Measurements from ENCODE around the gene AGAP3. TPM values are rescaled to one million over a fixed set of nuclear protein-coding genes. Genes with fewer than 3 reads are reported as not detected.

The AGAP3 gene
- polyA plus RNA-seq, 1 of the 3 experiments (the other 2 are of a cell fraction) = 126 TPM

DNA sequence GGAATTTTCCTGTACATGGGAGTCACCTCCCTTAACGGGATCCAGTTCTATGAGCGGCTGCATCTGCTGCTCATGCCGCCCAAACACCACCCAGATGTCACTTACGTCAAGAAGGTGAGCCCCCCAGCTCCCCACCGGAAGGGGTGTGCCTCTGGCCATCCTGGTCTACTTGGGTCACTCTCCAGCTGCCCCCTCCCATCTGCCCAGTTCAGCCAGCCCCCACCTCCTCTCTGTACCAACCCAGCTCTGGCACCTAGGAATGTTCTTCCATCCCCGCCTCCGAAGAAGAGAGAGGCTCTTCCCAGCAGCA lies 10.7 kb upstream of the AGAP3 start:
- no peak overlapping the region for H3K4me3 ChIP-seq (ENCODE audit: low read depth in 2 of 2, low read length in 1 of 2)
- H3K79me2 ChIP-seq (ENCODE audit: insufficient read depth) = peaks cover 32% of the 10 kb centered on the region
- no peak overlapping the region for H3K4me2 ChIP-seq
- peaks cover 48% of the 10 kb centered on the region for H3F3A ChIP-seq (replicated peaks; ENCODE audit: insufficient read depth)
- H3K27me3 ChIP-seq (ENCODE audit: insufficient read depth) = no peaks in the 10 kb centered on the region
- H3K4me1 ChIP-seq (ENCODE audit: control insufficient read depth in 1 of 2, insufficient read depth in 2 of 2, low read depth in 1 of 2, low read length in 1 of 2) = peaks cover 10 to 15% of the 10 kb centered on the region in 2 experiments
- no peak for DNase-seq
- H3K9ac ChIP-seq = no peak overlapping the region
- no peaks in the 10 kb centered on the region for H3K9me2 ChIP-seq
- no peak overlapping the region for H3K27ac ChIP-seq (ENCODE audit: low read depth in 2 of 2, low read length in 1 of 2)
- H2AFZ ChIP-seq (ENCODE audit: low read depth) = no peak overlapping the region
- no peaks in the 10 kb centered on the region; the same call in 1 of the 2 replicates for H4K20me1 ChIP-seq (ENCODE audit: insufficient read depth)
- H3K9me3 ChIP-seq = no peaks in the 10 kb centered on the region
- 86% methylated on average over 7 of the region's 7 CpGs for WGBS (ENCODE audit: low lambda C conversion rate)
- ChIA-PET CTCF (interaction anchor here (0.6 to 21.3 kb wide), 5 partner anchors 8 to 678 kb away, joined by 3 to 474 read pairs (median 4); partner anchors contain the start of genes CDK5 and SLC4A2), POLR2A (interaction anchor here (1.3 to 1.5 kb wide), 2 partner anchors 9 to 48 kb away, joined by 4 to 5 read pairs; partner anchors contain the start of gene ABCB8)
- TF ChIP-seq MXI1 (IDR thresholded peaks at IDR 0.05; ENCODE audit: low read depth, low read length) = no peak
- TF ChIP-seq EZH2phosphoT487 (IDR thresholded peaks at IDR 0.05; ENCODE audit: borderline replicate concordance, low read depth) = no peak
- TF ChIP-seq IRF3 (IDR thresholded peaks at IDR 0.05; ENCODE audit: low read depth, low read length) = no peak
- TF ChIP-seq, protein P1, sequence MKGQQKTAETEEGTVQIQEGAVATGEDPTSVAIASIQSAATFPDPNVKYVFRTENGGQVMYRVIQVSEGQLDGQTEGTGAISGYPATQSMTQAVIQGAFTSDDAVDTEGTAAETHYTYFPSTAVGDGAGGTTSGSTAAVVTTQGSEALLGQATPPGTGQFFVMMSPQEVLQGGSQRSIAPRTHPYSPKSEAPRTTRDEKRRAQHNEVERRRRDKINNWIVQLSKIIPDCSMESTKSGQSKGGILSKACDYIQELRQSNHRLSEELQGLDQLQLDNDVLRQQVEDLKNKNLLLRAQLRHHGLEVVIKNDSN (IDR thresholded peaks at IDR 0.05; ENCODE audit: borderline replicate concordance, low read depth) = no peak
- no peak for TF ChIP-seq REST (IDR thresholded peaks at IDR 0.05; ENCODE audit: low read depth, low read length)
- TF ChIP-seq FOXJ3 (CRISPR knock-in tag; IDR thresholded peaks at IDR 0.05) = no peak
- TF ChIP-seq SMC3 (IDR thresholded peaks at IDR 0.05; ENCODE audit: low read depth, low read length) = no peak
- TF ChIP-seq RAD21 (IDR thresholded peaks at IDR 0.05; ENCODE audit: low read length) = no peak
- no peak for TF ChIP-seq CHD2 (IDR thresholded peaks at IDR 0.05; ENCODE audit: low read length, partially characterized antibody)
- TF ChIP-seq YY1 (IDR thresholded peaks at IDR 0.05; ENCODE audit: low read depth) = no peak
- TF ChIP-seq NFIC (IDR thresholded peaks at IDR 0.05; ENCODE audit: borderline replicate concordance) = no peak
- no peak for TF ChIP-seq JUND (IDR thresholded peaks at IDR 0.05)
- H3K36me3 ChIP-seq (replicated peaks in 1 of 2; ENCODE audit: control insufficient read depth in 1 of 2, insufficient read depth in 2 of 2, low read length in 1 of 2) = peaks cover 40 to 76% of the 10 kb centered on the region in 2 experiments

Data from SK-N-SH (cell line).